Right ventricle myocardium superior (tissue), 1 donor: ENCODE measurements around the gene PTCRA. TPM values are rescaled to one million over a fixed set of nuclear protein-coding genes. Genes with fewer than 3 reads are reported as not detected.
"Not testable (repeated sequence)": the region's sequence is repeated elsewhere in the genome, so short reads cannot be mapped to it uniquely, and the experiment has no call there.

Source experiments
- ATAC-seq: fragments of 200-7000 bp; cut with Tn5 transposase; one replicate; pipeline ENCODE4 v1.9.1; 2020; ENCODE audit warnings: mild to moderate bottlenecking; ENCODE audit not compliant: poor library complexity
- DNase-seq: peaks from one replicate; pipeline ENCODE4 v3.0.0-alpha.2; 2020
- intact Hi-C: fragments of 100-400 bp; cut with DNase I; formaldehyde crosslinking; loops from one replicate; pipeline ENCODE4 v1.11.2; 2022
- total RNA-seq: library from RNA; stranded (reverse); fragmentation: NEBNext Ultra II Directional; extraction: Animal tissue kit (Norgen Biotek cat#: 25700); gene quantifications from one replicate; pipeline ENCODE4 v1.2.1, GENCODE V29; 2021
- donor health status: DM: no; HTN: yes; CAD: no; lungs with severe emphysema.

The PTCRA gene
- total RNA-seq, 1 donor from 2014 or later, result not detected

GRCh38 chr6:42937548-42938427 lies 21.9 kb downstream of the PTCRA start:
- ATAC-seq (no peak), DNase-seq (no peak)
- intact Hi-C loops, result no loop called here

- intact Hi-C loops, result no loop called here
- no peak for DNase-seq
- no peak for ATAC-seq
These were observed 22.6 kb downstream of the PTCRA start for GRCh38 chr6:42938428-42938796.

- ATAC-seq (peak; percentile 49), DNase-seq (no peak)
- intact Hi-C loops, result no loop called here
These were observed 23.3 kb downstream of the PTCRA start for GRCh38 chr6:42938987-42939809.

GRCh38 chr6:42939810-42940167 lies 23.9 kb downstream of the PTCRA start:
- DNase-seq (no peak), ATAC-seq (peak; percentile 30)
- intact Hi-C loops, result no loop called here

GRCh38 chr6:42940493-42941045 lies 24.7 kb downstream of the PTCRA start:
- no peak for ATAC-seq
- no peak for DNase-seq
- intact Hi-C loops, result no loop called here

GRCh38 chr6:42941356-42941755 lies 25.5 kb downstream of the PTCRA start:
- DNase-seq, ATAC-seq, intact Hi-C loops: not testable (repeated sequence)

- no peak for DNase-seq
- ATAC-seq, result no peak
- intact Hi-C loops, result no loop called here
These were observed 26.6 kb downstream of the PTCRA start for GRCh38 chr6:42942444-42942843.

GRCh38 chr6:42947950-42948349 lies 32.1 kb downstream of the PTCRA start:
- no peak for DNase-seq
- no peak for ATAC-seq
- intact Hi-C loops, result no loop called here

GRCh38 chr6:42952389-42952788 lies 36.5 kb downstream of the PTCRA start:
- ATAC-seq, result no peak
- intact Hi-C loops, result no loop called here

GRCh38 chr6:42954405-42954804 lies 38.6 kb downstream of the PTCRA start:
- intact Hi-C loops, ATAC-seq, DNase-seq: not testable (repeated sequence)

More at GRCh38 chr6:42952389-42952788, 36.5 kb downstream of the PTCRA start:
- DNase-seq, result no peak

- DNase-seq, result no peak
- ATAC-seq, result no peak
- intact Hi-C loops, result no loop called here
These were observed 42.3 kb downstream of the PTCRA start for GRCh38 chr6:42958125-42958524.

GRCh38 chr6:42959917-42960242 lies 44.0 kb downstream of the PTCRA start:
- ATAC-seq, result peak; percentile 51
- DNase-seq, result no peak
- intact Hi-C loops, result no loop called here

GRCh38 chr6:42960243-42961019 lies 44.6 kb downstream of the PTCRA start, which contains the start of gene GNMT:
GNMT (plus strand) TSS chr6:42960754; CDS start chr6:42960768, 14 bp downstream.
- intact Hi-C loops, result no loop called here
- DNase-seq (peak; percentile 83), ATAC-seq (peak; percentile 90)

GRCh38 chr6:42961020-42961470 lies 45.2 kb downstream of the PTCRA start:
- ATAC-seq (no peak), DNase-seq (no peak)
- intact Hi-C loops, result no loop called here

- ATAC-seq (no peak), DNase-seq (no peak)
- intact Hi-C loops, result no loop called here
These were observed 46.2 kb downstream of the PTCRA start for GRCh38 chr6:42962096-42962495.

- DNase-seq, result no peak
- no peak for ATAC-seq
- intact Hi-C loops, result no loop called here
These were observed 46.8 kb downstream of the PTCRA start for GRCh38 chr6:42962502-42963178.

- intact Hi-C loops, result no loop called here
- no peak for ATAC-seq
- DNase-seq, result no peak
These were observed 47.5 kb downstream of the PTCRA start for GRCh38 chr6:42963179-42963854.
